HepG2 (cell line): Measurements from ENCODE around the gene TRRAP. TPM values are rescaled to one million over a fixed set of nuclear protein-coding genes. Genes with fewer than 3 reads are reported as not detected.

Experiments
- ATAC-seq: fragments of 200-7000 bp; cut with Tn5 transposase; 3 replicates; pipeline ENCODE4 v1.9.1; 2020; ENCODE audit warnings: mild to moderate bottlenecking, moderate library complexity
- BruUV-seq: library from RNA; stranded (reverse); fragments of 400-500 nt; replicated peaks from 2 replicates; lab custom pipeline; 2021; lab: Mats Ljungman, UMichigan
- CTCF ChIA-PET: fragments of 300-600 bp; formaldehyde crosslinking; extraction: SDS; loops from one replicate; lab custom pipeline; 2021; ENCODE audit warnings: low total read pairs, inconsistent platforms, low intra/inter-chr PET ratio; lab: Yijun Ruan, JAX
- POLR2A ChIA-PET: fragments of 350-600 bp; sonication (Branson Sonifier 250); formaldehyde crosslinking; loops from one replicate; lab custom pipeline; 2020; ENCODE audit warnings: antibody characterized with exemption, inconsistent platforms; lab: Yijun Ruan, JAX
- DNase-seq: peaks from one replicate; pipeline ENCODE4 v3.0.0-alpha.2; 2015; ENCODE audit warnings: low spot score
- FAIRE-seq: peaks from 3 replicates; lab custom pipeline; 2011; peaks lifted over from hg19 to GRCh38; lab: Jason Lieb, UNC
- H2AFZ ChIP-seq: one replicate; pipeline ENCODE4 v1.6.1; 2011; ENCODE audit warnings: low read length, inconsistent platforms
- H3K27ac ChIP-seq: fragments of 300-600 bp; 3 replicates; pipeline ENCODE4 v1.8.0; 2011; ENCODE audit warnings: mixed run types, mild to moderate bottlenecking, mixed read lengths, low read length, inconsistent platforms; ENCODE audit not compliant: insufficient read depth; ENCODE audit errors: extremely low read length
- H3K27me3 ChIP-seq, 2 experiments: fragments of 200-600 bp in 1 of 2; 2 replicates in 1 of 2; 3 replicates in 1 of 2; pipeline versions ENCODE4 v1.6.0 to v1.8.0; 2011; ENCODE audit warnings: low read length in 2 of 2, mild to moderate bottlenecking in 2 of 2, moderate library complexity in 2 of 2, inconsistent platforms in 1 of 2; ENCODE audit not compliant: insufficient read depth in 2 of 2, control insufficient read depth in 1 of 2
- H3K36me3 ChIP-seq, 2 experiments: fragments of 200-600 bp in 1 of 2; replicated peaks in 1 of 2; 2 replicates in 1 of 2; 3 replicates in 1 of 2; pipeline versions ENCODE4 v1.5.1 to v1.8.0; 2011; ENCODE audit warnings: low read length in 2 of 2, inconsistent platforms in 1 of 2; ENCODE audit not compliant: insufficient read depth in 2 of 2, control insufficient read depth in 1 of 2
- H3K4me1 ChIP-seq: 2 replicates; pipeline ENCODE4 v1.5.1; 2012; ENCODE audit warnings: low read length, inconsistent platforms; ENCODE audit not compliant: insufficient read depth
- H3K4me2 ChIP-seq: 2 replicates; pipeline ENCODE4 v1.6.0; 2011; ENCODE audit warnings: low read depth, low read length, inconsistent platforms
- H3K4me3 ChIP-seq, 3 experiments: fragments of 200-600 bp in 1 of 3; sonication (generic), shearing (Covaris generic) in 1 of 3; replicated peaks in 1 of 3; 2 replicates each; pipeline ENCODE4 v1.5.1; 2011 to 2016; ENCODE audit warnings: low read length in 3 of 3, inconsistent platforms in 2 of 3, low read depth in 2 of 3, mild to moderate bottlenecking in 2 of 3, control low read depth in 1 of 3, mixed read lengths in 1 of 3; ENCODE audit not compliant: insufficient read depth in 1 of 3
- H3K79me2 ChIP-seq: one replicate; pipeline ENCODE4 v1.6.1; 2011; ENCODE audit warnings: low read length, inconsistent platforms; ENCODE audit not compliant: insufficient read depth
- H3K9ac ChIP-seq: 2 replicates; pipeline ENCODE4 v1.6.0; 2011; ENCODE audit warnings: mild to moderate bottlenecking, low read depth, low read length, inconsistent platforms; ENCODE audit not compliant: insufficient read depth
- H3K9me3 ChIP-seq: 2 replicates; pipeline ENCODE4 v1.5.1; 2012; ENCODE audit warnings: mild to moderate bottlenecking, low read length
- H4K20me1 ChIP-seq: 2 replicates; pipeline ENCODE4 v1.6.0; 2011; ENCODE audit warnings: inconsistent platforms, mild to moderate bottlenecking, low read length, moderate library complexity; ENCODE audit not compliant: insufficient read depth
- AGO2 ChIP-seq: fragments of 200-400 bp; formaldehyde crosslinking; optimal IDR thresholded peaks from 2 replicates; pipeline ENCODE3; 2017; ENCODE audit warnings: mild to moderate bottlenecking, low read depth, low read length, moderate library complexity
- DNMT1 ChIP-seq: sonication (generic); formaldehyde crosslinking; IDR thresholded peaks from 2 replicates; pipeline ENCODE4 v1.5.1; 2020; ENCODE audit warnings: mild to moderate bottlenecking, missing genetic modification reagents
- EHMT2 ChIP-seq: fragments of 200-600 bp; sonication (generic); IDR thresholded peaks from 2 replicates; pipeline ENCODE4 v1.7.0; 2017; ENCODE audit warnings: antibody characterized with exemption, low read depth, low read length, borderline replicate concordance
- GRHL1 ChIP-seq: sonication (generic); formaldehyde crosslinking; conservative IDR thresholded peaks from 2 replicates; pipeline ENCODE4 v1.8.0; 2022; ENCODE audit warnings: missing genetic modification reagents
- IRF9 ChIP-seq: sonication (generic); formaldehyde crosslinking; IDR thresholded peaks from 2 replicates; pipeline ENCODE4 v1.8.0; 2022; ENCODE audit warnings: missing genetic modification reagents, mild to moderate bottlenecking, borderline replicate concordance
- MYC ChIP-seq: sonication (generic); formaldehyde crosslinking; IDR thresholded peaks from 2 replicates; pipeline ENCODE4 v1.9.0; 2021; ENCODE audit warnings: missing genetic modification reagents, borderline replicate concordance
- SMAD3 ChIP-seq: sonication (generic); formaldehyde crosslinking; IDR thresholded peaks from 2 replicates; pipeline ENCODE4 v1.4.0; 2020; ENCODE audit warnings: missing genetic modification reagents
- ZNF354B ChIP-seq: sonication (generic); formaldehyde crosslinking; IDR thresholded peaks from 2 replicates; pipeline ENCODE4 v1.8.0; 2022; ENCODE audit warnings: mild to moderate bottlenecking, missing genetic modification reagents
- WGBS: methylation state at CpG from one replicate; pipeline ENCODE4 v1.1.6; 2017; ENCODE audit warnings: low lambda C conversion rate; 5-methylcytosine and 5-hydroxymethylcytosine counted together
- in situ Hi-C: cut with HindIII; loops from 2 replicates; pipeline ENCODE4 v1.10.0; 2017; ENCODE audit warnings: low pct_unique_long_range_greater_than_20kb; ENCODE audit not compliant: extremely low pct_ligation_motif_present
- intact Hi-C: fragments of 100-400 bp; cut with micrococcal nuclease; formaldehyde crosslinking; loops from one replicate; pipeline ENCODE4 v1.10.0; 2022; ENCODE audit not compliant: unreplicated experiment
- polyA plus RNA-seq, 8 experiments: library from polyadenylated mRNA; depleted of rRNA in 3 of 8; stranded (reverse) in 7 of 8; unstranded in 1 of 8; fragments of >200 nt; fragmentation: Illumina TruSeq in 4 of 8; extraction: Trizol in 4 of 8; gene quantifications; 2 replicates each; pipeline versions ENCODE4 v1.2.1 to v1.2.3, GENCODE V29; 2011 to 2016; ENCODE audit warnings: low read depth in 4 of 8, missing spikeins in 1 of 8, mixed read lengths in 1 of 8; ENCODE audit not compliant: insufficient read depth in 1 of 8
- total RNA-seq, 5 experiments: library from RNA; depleted of rRNA; stranded (reverse); fragments of >200 nt; fragmentation: Illumina TruSeq; extraction: Trizol; gene quantifications; 2 replicates each; pipeline ENCODE4 v1.2.3, GENCODE V29; 2016; ENCODE audit warnings: low read depth in 1 of 5
- TF ChIP-seq, protein P1 (sequence below): sonication (generic); formaldehyde crosslinking; conservative IDR thresholded peaks from 2 replicates; pipeline ENCODE4 v1.4.0; 2020; ENCODE audit warnings: mild to moderate bottlenecking, missing genetic modification reagents, moderate library complexity

TRRAP gene
- total and polyA plus RNA-seq, 2 of the 13 experiments (the other 11 are each of a cell fraction or from before 2014, with no cell fraction given): 8.6 to 10.5 TPM

DNA sequence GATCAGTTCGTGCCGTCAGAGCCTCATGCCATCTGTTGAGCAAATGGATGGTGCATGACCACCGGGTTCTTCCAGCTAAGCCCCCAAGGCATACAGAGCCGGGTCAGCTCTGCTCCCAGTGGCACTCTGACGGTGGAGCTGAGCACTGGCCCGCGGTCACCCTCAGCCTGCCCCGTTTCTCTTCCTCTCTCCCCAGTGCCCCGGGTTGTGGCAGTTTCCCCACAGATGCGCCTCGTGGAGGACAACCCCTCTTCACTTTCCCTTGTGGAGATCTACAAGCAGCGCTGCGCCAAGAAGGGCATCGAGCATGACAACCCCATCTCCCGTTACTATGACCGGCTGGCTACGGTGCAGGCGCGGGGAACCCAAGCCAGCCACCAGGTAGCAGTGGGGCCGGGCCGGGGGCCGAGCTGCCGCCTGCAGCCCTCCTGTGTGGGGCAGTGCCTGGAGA is 129.9 kb downstream of the TRRAP start:
- H3K9me3 ChIP-seq: no peaks in the 10 kb centered on the region
- no peak for DNase-seq
- TF ChIP-seq ZNF354B (CRISPR knock-in tag) (no peak), GRHL1 (CRISPR knock-in tag) (no peak), EHMT2 (no peak), DNMT1 (CRISPR knock-in tag) (no peak), IRF9 (CRISPR knock-in tag) (no peak), SMAD3 (CRISPR knock-in tag) (no peak), AGO2 (peak; percentile 51), MYC (no peak)
- TF ChIP-seq, protein P1, sequence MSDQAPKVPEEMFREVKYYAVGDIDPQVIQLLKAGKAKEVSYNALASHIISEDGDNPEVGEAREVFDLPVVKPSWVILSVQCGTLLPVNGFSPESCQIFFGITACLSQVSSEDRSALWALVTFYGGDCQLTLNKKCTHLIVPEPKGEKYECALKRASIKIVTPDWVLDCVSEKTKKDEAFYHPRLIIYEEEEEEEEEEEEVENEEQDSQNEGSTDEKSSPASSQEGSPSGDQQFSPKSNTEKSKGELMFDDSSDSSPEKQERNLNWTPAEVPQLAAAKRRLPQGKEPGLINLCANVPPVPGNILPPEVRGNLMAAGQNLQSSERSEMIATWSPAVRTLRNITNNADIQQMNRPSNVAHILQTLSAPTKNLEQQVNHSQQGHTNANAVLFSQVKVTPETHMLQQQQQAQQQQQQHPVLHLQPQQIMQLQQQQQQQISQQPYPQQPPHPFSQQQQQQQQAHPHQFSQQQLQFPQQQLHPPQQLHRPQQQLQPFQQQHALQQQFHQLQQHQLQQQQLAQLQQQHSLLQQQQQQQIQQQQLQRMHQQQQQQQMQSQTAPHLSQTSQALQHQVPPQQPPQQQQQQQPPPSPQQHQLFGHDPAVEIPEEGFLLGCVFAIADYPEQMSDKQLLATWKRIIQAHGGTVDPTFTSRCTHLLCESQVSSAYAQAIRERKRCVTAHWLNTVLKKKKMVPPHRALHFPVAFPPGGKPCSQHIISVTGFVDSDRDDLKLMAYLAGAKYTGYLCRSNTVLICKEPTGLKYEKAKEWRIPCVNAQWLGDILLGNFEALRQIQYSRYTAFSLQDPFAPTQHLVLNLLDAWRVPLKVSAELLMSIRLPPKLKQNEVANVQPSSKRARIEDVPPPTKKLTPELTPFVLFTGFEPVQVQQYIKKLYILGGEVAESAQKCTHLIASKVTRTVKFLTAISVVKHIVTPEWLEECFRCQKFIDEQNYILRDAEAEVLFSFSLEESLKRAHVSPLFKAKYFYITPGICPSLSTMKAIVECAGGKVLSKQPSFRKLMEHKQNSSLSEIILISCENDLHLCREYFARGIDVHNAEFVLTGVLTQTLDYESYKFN (CRISPR knock-in tag): no peak
- TF ChIP-seq, all 625 proteins: peak for 1
- no peak overlapping the region for H3K4me3 ChIP-seq
- ATAC-seq (no peak), FAIRE-seq (no peak)
- in situ Hi-C loops (no loop called here), intact Hi-C loops (no loop called here)
- POLR2A ChIA-PET: no interaction called here
- peaks cover 39 to 85% of the 10 kb centered on the region in 2 experiments for H3K36me3 ChIP-seq
- H3K79me2 ChIP-seq: no peaks in the 10 kb centered on the region
- H3K4me1 ChIP-seq: no peaks in the 10 kb centered on the region
- CTCF ChIA-PET: no interaction called here
- no peak overlapping the region for H2AFZ ChIP-seq
- 96% methylated on average over 20 of the region's 23 CpGs for WGBS
- no peaks in the 10 kb centered on the region for H4K20me1 ChIP-seq
- no peak overlapping the region for H3K4me2 ChIP-seq
- BruUV-seq: no TSS peak
- H3K9ac ChIP-seq: no peak overlapping the region
- no peak overlapping the region for H3K27ac ChIP-seq
- H3K27me3 ChIP-seq: no peaks in the 10 kb centered on the region
